SW480 (cell line): ENCODE measurements around the gene SAE1.

Source experiments
- DNase-seq: peaks from one replicate; pipeline ENCODE4 v3.0.0-alpha.2; 2016; ENCODE audit warnings: low spot score

The SAE1 gene

DNA sequence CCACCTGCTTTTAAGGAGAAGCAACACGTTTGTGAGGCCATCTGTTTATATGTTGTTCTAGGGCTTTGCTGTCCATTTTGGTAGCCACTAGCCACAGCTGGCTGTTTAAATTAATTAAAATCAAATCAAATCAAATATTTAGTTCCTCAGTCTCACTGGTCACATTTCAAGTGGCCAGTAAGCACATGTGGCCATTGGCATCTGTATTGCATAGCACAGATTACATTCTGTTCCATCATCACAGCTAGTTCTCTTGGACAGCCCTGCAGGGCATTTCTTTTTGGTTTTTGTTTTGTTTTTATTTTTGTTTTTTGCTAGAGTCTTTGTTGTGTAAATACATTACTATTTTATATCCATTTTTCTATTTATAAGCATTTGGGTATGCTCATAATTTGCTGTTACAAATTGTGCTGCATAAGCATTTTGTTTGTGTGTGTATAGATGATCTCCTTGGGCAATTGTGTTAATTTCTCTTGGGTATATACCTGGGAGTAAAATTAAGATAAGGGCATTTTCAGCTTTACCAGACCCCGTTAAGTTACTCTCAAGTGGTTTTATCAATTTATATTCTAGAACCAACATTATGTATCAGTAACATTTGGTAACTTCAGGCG lies 31.3 kb downstream of the SAE1 start:
- DNase-seq: no peak

DNA sequence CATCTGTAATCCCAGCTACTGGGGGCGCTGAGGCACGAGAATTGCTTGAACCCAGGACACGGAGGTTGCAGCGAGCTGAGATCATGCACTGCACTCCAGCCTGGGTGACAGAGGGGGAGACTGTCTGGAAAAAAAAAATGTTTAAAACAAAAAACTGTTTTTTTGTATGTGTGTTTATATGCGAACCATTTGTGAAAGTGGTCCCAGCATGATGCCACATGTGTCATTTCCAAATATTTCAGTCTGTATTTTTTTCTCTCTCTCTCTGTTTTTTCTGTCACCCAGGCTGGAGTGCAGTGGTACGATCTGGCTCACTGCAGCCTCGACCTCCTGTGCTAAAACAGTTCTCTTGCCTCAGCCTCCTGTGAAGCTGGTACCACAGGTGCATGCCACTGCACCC lies 37.4 kb downstream of the SAE1 start:
- no peak for DNase-seq

DNA sequence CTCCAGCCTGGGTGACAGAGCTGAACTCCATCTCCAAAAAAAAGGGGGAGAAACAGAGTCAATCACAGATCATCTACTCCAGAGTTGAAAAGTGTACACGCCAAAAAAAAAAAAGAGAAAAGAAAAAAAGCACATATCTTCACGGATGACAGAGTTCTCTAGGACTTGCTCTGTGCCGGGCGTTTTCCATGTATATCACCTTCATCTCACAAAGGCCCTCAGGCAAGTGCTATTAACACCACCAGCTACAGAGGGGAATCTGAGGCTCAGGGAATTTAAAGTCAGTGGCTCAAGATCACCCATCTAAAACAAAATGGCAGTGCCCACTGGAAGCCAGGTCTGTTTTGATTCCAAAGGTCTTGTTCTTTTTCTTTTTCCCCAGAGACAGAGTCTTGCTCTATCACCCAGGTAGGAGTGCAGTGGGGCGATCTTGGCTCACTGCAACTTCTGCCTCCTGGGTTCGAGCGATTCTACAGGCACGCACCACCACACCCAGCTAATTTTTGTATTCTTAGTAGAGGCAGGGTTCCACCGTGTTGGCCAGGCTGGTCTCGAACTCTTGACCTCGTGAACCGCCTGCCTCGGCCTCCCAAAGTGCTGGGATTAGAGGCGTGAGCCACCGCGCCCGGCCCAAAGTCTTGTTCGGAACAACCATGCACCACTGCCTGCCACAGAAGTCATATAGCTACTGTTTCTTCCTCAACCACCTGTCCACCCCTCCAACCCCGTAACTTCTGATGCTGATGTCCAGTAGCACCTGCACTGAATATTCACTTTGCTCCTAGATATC lies 42.2 kb downstream of the SAE1 start:
- DNase-seq: no peak

DNA sequence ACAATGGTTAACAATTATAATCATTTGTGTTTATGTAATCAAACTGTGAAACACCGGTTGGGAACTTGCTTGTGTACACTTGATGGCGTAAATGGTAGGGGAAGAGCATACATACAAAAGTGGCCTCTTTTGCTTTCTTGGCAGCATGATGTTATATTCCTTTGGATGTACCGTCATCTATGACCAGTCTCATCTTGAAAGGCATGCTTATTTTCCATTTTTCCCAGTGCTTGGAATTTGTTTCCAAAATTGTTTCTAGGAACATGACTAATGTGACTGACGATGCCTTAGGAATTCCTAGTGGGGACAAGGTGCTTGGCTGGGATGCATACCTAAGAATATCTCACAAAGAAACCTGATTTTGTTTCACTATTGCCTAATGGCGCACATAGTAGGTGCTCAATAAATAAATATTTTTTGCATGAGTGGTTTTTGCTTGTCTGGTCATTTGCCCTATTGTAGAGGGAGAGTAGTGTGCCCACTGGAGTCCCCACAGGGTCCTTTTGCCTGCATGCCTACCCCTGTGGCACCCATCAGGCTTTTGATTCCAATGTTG lies 45.5 kb downstream of the SAE1 start:
- DNase-seq: no peak

DNA sequence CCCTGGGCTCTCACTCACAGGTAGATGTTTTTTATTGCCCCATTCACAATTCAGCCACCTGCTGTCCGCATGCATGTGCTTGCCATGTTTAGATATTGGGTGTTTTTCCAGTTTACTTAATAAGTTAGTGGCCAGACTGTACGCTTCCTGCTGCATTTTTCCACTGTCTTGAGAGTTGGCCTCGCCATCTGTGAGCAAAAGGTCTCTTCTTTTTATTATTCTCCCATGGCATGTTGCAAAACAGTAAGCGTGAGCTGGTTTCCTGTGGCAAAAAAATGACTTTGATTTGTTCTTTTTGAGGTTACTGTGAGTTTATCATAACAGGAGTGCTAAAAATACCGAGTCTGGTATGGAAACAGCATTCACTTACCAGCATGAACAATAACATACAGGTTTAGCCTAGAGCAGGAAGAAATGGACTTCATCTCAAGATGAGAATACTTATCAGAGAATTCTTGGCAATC lies 46.0 kb downstream of the SAE1 start:
- DNase-seq: no peak

DNA sequence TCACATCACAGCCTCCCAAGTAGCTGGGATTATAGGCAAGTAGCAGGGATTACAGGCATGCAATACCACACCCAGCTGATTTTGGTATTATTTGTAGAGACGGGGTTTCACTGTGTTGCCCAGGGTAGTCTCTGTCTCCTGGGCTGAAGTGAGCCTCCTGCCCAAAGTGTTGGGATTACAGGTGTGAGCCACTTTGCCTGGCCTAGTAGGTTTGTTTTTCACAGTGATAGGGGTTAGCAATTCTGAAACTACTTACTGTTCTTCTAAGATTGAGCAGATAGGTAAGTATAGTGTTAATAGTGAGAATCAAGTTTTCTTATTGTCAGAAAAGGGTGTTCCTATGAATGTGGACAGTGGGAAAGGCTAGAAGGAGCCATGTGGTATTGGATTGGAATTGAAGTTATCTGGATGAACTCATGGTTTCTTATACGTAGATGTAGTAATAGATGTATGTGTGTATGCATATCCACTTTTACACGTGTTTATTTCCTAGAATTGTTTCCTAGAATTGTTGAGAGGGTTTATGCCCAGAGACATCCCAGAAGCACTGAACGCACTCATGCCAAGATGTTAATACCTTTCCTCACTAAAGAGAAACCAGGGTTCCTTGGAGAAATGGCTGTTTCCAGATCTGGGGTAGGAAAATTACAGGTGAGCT lies 49.1 kb downstream of the SAE1 start:
- no peak for DNase-seq

DNA sequence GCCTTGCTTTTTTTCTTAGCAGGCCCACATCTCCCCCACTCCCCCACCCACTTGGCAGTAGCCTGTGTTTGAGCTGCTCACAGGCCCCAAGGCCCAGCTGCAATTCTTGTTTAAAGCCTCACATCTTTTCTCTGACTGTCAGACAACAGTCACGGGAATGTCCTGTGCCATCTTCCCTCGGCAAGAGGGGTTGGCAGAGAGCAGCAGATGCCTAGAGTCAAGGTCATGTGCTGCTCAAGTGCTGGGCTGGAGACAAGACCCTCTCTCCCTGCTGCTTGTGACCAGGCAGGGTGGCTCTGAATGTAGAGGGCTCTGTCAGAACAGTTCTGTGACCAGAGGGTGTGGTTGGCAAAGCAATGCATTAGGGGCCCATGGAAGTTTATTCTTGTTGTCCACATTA lies 53.0 kb downstream of the SAE1 start:
- DNase-seq: no peak

DNA sequence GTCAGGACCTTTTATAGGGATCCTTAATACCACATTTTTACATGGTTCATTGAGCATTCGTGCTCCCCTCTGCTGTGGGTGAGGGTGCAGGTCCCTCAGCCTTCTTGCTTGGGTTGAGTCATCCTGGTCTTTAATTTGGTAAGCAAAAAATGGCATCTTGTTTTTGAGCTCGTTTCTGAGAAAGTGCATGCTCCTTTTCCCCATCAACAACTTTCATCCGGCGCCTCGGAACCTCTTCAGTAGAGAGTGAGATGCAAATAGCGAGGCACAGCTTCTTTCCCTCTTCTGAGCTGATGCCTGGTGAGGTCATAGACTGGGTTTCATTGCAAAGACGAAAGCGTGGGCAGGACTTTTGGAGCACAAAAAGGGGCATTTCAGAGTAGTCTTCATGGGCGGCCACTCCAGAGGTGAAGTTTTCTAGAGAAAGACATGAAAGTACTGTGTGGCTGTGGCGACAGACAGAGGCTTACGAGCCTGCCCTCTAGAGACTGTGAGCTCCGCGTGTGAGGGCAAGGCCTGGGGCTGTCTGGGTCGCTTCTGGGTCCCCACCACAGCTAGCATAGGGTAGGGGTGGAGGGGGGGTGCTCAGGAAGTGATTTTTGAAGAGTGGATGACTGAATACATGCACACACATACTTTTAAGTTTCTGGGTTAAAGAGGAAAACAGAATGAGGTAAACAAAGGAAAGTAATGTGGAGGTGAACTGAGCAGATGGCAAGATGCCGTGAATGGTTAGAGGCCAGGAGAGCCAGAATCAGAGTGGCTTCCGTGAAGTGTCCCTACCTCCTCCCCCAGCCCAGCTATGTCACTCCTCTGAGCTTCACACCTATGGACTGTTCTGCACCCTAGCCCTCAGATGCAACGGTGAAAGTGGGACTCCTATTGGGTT lies 56.1 kb downstream of the SAE1 start:
- no peak for DNase-seq

DNA sequence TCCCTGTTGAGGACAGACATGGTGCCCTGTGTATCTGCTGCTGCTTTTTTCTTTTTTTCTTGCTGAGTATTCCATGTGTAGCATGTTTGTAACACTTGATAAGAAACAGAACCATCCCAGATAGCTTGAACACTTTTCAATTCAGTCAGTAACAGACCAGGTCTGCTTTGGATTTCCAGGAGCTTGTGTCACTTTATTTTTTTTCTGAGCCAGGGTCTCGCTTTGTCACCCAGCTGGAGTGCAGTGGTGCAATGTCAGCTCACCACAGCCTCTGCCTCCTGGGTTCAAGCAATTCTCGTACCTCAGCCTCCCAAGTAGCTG lies 56.7 kb downstream of the SAE1 start:
- no peak for DNase-seq

DNA sequence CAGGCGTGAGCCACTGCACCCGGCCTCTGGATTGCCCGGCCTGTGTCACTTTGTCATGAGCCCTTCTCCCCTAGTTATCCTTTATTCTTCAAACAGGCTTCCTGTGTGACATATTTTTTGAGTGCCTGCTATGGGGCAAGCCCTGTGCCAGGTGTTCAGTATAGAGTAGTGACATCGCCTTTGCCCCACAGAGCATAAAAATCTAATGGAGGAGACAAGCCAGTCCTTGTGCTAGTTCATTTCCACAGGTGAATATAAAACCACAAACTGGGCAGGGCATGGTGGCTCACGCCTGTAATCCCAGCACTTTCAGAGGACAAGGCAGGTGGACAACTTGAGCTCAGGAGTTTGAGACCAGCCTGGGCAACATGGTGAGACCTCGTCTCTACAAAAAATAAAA lies 57.2 kb downstream of the SAE1 start:
- DNase-seq: peak; percentile 94

DNA sequence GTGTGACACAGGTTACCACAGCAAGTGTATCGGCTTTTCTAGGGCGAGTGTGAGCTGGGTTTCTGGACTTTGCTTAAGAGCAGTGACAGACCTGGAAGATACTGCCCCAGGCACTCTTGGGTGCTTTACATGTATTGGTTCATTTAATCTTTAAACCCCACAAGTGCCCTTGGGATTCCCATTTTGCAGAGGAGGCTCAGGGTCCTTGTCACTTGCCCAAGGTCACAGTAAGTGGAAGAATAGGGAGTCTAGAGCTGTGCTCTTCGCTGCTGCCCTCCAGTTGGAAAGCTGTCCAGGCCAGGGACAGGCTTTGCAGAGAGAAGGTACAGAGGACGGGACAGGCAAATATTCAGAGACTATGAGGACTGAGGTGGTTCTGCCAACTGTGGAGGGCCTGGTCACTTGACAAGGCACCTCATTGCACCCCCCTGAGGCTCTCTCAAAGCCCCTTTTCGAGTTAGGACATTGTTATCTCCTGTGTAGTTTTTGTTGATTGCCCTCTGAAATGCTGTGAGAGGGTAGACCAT lies 57.9 kb downstream of the SAE1 start:
- no peak for DNase-seq

DNA sequence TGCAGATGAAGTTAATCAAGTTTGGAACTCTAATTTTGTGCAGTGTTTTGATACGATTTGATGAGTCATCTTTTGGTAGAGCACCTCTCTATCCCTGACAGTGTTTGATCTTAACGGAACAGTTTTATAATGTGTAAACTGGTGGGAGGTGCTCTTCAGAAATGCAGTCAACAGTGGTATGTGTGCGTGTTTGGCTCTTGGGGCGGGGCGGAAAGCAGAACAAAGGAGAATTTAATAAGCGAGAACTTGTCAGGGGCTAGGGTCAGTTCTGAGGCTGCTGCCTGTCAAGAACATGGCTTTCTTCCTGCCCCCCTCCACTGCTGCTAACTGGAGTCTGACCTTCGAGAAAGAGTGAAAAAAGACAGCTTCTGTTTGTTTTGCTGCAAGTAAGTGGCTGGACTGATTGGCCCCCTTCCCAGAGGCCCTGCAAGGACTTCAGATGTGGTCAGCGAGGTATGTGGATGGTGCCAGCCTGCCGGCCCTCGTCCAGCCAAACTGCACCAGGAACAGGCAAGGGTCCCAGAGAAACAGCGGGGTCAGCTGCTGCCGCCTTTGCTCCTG lies 59.6 kb downstream of the SAE1 start:
- peak; percentile 99 for DNase-seq

DNA sequence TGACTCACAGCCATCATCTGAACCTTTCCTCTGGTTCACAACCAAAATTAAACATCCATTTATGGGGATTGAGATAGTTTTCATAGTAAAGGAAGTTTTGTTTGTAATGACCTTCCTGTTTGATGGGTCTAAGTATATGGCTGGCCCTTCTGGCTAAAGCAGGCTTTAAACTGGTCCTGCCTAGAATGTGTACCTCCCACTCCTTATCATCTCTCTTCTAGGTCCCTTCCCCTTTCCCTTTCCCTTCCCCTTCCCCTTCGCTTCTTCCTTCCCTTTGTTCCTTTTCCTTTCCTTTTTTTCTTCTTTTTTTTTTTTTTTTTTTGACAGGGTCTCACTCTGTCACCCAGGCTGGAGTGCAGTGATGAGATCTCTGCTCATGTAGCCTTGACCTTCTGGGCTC lies 64.8 kb downstream of the SAE1 start:
- no peak for DNase-seq

DNA sequence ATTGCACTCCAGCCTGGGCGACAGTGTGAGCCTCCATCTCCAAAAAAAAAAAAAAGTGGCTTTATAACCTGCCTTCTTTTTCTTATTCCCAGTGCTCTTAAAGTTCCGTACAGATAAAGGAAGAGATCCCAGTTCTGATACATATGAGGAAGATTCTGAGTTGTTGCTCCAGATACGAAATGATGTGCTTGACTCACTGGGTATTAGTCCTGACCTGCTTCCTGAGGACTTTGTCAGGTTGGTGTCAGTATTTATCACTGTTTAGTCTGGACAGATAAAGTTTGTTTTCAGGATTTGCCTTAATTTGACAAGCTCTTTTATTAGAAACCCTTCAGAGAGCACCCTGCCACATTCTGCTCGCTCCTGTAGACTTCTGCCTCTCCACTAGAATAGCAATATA lies 66.5 kb downstream of the SAE1 start:
- DNase-seq: no peak

DNA sequence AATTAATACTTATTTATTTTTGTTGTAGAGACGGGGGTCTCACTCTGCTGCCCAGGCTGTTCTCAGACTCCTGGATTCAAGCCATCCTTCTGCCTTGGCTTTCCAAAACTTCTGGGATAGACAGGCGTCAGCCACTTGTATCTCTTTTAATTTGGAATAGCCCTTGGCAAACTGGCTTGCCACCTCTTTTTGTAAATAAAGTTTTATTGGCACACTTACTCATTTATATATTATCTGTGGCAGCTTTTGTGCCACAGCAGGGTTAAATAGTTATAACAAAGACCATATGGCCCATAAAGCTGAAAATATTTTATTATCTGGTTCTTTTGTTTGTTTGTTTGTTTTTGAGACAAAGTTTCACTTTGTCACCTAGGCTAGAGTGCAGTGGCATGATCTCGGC lies 69.9 kb downstream of the SAE1 start:
- DNase-seq: no peak

DNA sequence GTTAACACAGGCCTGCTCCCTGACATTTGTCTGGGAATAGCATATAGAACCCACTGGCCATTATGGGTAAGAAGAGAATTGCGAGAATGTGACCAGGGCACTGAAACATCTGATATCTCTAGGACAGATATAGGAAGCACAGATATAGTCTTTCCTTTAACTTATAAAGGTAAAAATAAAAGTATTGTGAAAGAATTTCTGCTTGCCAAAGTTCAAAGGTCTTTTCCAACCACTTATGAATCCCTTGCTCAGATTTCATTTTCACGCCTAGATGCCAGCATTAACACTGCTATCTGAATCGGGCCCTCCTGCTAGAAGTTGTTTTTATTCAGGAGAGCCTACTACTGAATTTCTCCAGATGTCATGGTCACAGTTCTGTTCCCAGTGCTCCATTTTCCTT lies 72.6 kb downstream of the SAE1 start:
- DNase-seq: no peak

DNA sequence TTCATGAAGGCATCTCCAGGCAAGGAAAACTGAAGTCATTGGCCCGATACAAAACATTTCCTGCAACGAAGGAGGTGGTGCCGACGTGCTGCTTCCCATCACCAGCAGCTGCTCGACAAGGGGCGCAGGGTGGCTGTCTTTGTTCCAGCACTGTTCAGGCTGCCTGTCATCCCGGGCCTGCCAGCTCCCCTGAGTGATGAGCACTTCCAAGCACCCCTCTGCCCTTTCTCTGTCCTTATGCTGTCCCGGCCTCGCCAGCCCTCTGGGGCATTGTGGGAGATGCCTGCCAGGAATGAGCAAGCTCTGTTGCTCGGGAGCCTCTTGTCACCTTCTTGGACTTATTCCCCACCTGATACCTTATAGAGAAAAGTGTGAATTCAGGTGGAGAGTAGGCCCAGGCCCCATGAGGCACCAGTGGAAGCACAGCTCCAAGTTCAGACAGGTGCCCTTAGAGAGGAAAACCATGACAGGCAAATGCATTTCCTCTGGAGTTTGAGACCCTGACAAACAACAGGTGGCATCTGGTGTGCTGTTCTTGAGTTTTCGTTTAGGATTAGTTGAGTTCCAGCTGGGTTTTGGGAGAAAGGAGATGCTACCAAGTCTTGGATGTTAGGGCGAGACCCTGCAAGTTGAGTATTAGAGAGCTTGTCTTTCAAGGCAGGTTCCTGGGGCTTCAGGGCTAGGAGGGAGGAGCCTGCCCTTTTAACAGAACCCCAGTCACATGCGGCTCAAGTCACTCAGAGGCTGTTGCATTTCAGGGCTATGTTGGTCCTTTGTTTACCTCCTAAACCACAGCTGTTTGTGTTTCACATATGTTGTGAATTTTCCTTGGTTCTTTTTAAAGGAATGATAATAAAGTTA lies 78.9 kb downstream of the SAE1 start:
- no peak for DNase-seq

DNA sequence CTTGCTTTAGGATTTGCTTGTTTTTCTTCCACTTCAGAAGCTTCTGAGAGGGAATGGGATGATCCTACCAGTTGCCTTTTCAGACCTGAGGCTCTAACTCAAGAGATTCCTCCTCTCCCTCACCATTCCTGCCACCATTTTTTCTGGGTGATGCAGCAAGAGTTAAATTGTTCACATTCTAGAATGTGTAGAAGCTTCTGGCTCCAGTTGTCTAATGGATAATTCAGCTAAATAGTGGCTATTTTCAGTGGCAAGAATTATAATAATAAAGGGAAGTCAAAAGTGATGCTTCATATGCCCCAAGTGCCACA lies 79.5 kb downstream of the SAE1 start:
- DNase-seq: no peak

DNA sequence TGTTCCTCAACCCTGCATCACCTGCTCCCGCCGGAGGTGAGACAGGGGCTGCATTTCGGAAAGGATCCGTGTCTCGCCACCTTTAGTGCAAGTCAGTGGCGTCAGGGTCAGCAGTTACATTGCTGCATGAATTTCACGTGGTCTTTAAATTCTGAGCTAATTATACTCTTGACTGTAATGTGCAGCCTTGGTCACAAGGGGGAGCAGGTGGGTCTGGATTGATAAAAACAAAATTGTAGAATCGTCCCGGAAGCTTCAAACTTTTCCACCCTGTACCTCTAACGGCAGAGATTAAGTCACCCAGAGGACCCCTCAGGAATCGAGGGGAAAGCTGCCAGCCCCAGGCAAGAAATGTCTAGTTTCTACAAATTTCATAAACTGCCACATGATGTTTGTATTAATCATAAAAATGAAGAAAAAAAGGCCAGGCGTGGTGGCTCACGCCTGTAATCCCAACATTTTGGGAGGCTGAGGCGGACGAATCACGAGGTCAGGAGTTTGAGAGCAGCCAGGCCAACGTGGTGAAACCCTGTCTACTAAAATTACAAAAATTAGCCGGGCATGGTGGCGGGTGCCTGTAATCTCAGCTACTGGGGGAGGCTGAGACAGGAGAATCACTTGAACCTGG lies 80.2 kb downstream of the SAE1 start:
- DNase-seq: peak; percentile 87

DNA sequence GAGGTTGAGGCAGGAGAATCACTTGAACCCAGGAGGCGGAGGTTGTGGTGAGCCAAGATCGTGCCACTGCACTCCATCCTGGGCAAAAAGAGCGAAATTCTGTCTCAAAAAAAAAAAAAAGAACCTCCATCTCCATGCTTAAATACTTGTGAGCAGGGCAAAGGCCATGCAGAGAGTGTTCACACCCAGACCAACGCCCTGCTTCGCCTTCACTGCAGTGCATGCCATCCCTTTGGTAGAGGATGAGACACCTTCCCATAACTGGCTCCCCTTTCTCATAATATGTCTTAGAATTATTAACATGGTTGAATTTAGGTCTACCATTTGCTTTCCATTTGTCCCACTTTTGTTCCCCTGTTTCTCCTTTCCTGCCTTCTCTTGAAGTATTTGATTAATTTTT lies 84.9 kb downstream of the SAE1 start:
- DNase-seq: peak; percentile 70
